Omental fat pad (tissue), 4 donors: Measurements from ENCODE around the gene PRSS50. TPM values are rescaled to one million over a fixed set of nuclear protein-coding genes. Genes with fewer than 3 reads are reported as not detected.

Source experiments
- ATAC-seq: fragments of 150-250 bp; one replicate; pipeline ENCODE4 v1.9.1; 2016; ENCODE audit warnings: mild to moderate bottlenecking, moderate library complexity; ENCODE audit not compliant: low FRiP score
- DNase-seq: peaks from one replicate; pipeline ENCODE4 v3.0.0-alpha.2; 2019; ENCODE audit warnings: low spot score
- CTCF ChIP-seq, 3 donors: fragments of 450-650 bp; IDR thresholded peaks; one replicate each; pipeline ENCODE4 v1.5.1; 2016 to 2017; ENCODE audit warnings: antibody characterized with exemption in 3 of 3, mild to moderate bottlenecking in 3 of 3, moderate library complexity in 2 of 3
- total RNA-seq, 4 donors: library from RNA; depleted of rRNA; stranded (reverse); fragments of >200 nt; gene quantifications; one replicate each; pipeline ENCODE4 v1.1.0, GENCODE V29; 2016

PRSS50 gene
- total RNA-seq, 4 donors from 2014 or later, result 0.32 TPM; not detected in 3

DNA sequence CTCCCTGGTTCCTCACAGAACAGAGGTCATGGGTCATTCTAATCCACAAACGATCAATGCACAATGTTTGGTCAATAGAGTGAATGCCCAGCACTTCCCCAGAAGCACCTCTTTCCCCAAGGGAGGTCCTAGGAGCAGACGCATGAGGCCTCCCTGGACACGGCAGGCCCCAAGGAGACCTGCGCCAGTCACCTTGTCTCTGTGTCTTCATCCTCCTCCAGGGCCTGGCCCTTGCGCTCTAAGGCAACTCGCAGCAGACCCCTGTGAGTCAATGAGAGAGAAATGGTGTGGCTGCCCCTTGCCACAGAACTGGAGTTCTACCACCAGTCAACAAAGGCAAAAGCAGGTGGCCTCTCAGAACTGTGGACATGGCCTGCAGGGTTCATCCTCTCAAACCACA lies 42.2 kb downstream of the PRSS50 start:
- DNase-seq (no peak), ATAC-seq (no peak)
- no peak for TF ChIP-seq CTCF (IDR thresholded peaks at IDR 0.05)

DNA sequence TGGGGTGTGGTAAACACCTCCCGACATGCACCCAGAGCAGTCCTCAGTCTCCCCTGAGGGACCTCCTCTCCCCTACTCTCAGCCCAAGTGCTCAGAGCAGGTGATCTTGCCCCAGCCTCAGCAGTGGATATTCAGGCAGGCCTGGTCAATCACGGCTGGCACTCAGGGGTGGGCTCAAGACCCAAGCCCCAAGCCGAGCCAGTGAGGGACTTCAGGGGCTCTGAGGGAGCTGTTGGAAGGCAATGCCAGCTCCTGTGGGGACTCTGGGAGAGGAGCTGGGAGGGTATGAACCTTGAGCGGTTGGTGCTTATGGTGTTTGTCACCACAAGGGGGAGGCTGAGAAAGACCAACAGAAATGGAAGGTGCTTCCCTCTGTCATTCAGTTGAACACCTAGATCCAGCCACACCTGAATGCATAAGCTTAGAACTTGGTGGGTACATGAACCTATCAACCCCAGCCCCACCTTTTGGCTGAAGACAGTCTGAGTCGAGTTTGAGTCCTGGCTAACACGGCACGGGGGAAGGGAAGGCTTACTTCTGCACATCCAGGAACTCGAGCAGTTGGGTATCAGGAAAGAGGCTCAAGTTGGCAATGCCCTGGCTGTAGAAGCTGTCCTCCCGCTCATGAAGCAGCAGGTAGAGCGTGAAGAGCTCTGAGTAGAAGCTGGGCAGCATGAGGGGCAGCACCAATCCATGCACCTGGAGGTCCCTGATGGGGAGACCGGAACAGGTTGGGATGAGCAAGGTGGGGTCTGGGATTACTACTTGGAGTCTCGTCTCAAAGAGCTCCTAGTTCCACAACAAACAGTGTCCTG lies 43.4 kb downstream of the PRSS50 start:
- ATAC-seq, result no peak
- DNase-seq, result no peak
- no peak for TF ChIP-seq CTCF (IDR thresholded peaks at IDR 0.05)

DNA sequence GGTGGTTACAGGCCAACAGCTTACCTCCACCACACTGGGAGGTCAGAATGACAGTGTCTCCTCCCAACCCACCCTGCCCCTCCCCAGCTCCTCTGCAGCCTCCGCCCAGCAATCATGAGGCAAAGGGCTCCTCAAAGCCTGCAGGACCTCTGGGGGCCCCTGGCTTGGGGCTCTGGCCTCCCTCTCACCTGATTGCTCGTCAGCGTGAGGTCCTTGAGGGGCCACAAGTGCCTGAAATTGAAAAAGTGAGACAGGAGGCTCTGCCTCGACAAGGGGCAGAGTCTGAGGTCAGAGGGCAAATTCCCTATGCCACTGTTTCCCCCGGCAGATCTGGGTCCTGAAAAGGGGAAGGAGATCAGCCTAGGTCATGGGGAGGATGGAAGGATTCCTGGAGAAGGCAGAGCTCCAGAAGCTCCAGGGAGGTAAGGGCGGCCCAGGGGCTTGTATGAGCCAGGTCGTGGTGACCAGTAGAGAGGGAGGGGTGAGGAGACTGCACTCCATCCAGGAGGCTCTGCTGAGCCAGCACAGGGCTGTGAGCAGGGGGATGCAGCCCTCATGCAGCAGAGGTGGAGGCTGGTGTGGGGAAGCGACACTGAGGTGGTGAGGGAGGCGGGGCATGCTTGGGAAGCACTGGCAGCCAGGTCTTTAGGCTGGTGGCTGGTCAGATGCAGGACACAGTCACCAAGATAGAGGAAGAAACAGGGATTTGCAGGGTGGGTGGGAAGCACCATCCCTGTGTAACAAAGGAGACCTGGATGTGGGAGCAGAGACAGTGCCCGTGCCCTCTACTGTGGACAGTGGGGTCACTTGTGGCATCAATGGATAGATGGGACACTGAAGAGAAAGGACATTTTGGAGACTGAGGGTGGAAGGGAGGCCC lies 44.3 kb downstream of the PRSS50 start:
- no peak for ATAC-seq
- no peak for TF ChIP-seq CTCF (IDR thresholded peaks at IDR 0.05)
- DNase-seq, result peak; percentile 1

- no peak for TF ChIP-seq CTCF (IDR thresholded peaks at IDR 0.05)
- ATAC-seq (no peak), DNase-seq (peak; percentile 7)
These were observed 45.3 kb downstream of the PRSS50 start for GRCh38 chr3:46672349-46672695.

DNA sequence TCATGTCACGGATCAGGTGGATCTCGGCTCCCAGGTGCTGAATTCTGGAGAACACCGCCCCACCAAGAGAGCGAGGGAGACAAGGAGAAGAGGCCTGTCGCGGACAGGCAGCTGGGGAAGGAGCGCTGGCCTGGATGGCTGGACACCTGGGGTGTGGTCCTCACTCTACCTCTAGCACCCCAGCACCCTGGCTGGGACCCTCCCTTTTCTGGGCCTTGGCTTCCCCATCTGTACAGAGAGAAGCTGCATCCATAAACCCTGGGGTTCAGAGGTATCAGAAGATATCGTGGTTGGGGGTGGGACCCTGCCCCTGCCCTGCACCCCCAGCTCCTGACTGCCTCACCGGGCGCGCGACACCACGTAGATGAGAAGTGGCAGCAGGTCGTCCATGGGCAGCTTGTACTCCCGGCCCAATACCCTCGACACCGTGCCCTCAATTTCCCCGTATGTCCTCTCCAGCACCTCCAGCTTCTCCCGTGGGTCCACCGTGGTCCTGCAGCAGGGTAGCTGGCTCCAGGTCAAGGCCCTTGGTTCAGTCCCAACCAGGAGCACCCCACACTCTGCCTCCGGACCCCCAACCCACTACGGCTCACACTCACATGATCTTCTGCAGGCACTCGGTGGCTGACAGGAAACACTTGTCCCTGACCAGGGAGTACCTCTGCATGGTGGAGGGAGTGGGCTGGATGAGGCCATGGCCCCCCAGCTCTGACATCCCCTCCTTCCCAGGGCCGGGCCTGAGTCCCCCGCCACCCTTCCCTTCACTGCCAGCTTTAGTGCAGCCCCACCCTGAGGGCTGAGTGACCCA lies 45.9 kb downstream of the PRSS50 start:
- TF ChIP-seq CTCF (IDR thresholded peaks at IDR 0.05), result no peak
- ATAC-seq, result no peak
- peak; percentile 4 for DNase-seq

DNA sequence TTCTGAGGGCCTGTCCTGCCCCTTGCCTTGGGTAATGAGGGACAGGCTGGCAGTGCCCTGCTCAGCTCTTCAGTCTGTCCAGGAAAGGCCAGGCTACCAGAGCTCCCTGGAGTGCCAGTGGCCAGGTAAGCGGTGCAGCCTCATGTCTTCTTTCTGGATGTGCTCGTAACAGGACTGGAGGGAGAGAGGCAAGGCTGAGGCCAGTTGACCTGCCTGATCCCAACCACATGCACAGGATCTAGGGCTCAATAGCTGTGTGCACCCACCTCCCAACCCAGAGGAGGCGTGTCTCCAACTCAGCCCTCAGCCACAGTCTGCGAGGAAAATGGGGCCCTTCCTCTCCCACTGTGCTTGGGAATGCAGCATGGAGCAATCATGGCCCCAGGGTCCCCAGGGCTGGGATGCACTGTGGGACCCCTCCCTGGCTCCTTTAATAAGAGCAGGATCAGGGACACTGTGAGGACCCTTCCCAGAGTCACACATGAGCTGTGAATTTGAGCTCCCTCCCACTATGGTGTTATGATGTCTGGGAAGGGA lies 46.7 kb downstream of the PRSS50 start:
- DNase-seq (peak; percentile 14), ATAC-seq (no peak)
- TF ChIP-seq CTCF (IDR thresholded peaks at IDR 0.05), result no peak
